NCI-H774 (cell line): ENCODE data around the gene B3GAT3.
"Not testable (repeated sequence)": the region's sequence is repeated elsewhere in the genome, so short reads cannot be mapped to it uniquely, and the experiment has no call there.

Source experiments
- DNase-seq: peaks from one replicate; lab custom pipeline; 2025; lab: John Stamatoyannopoulos, UW

B3GAT3 gene

GRCh38 chr11:62621567-62622470 lies at the start of gene B3GAT3:
Gene B3GAT3 (minus strand): TSS chr11:62621986. CDS start chr11:62621947, 39 bp downstream.
- DNase-seq, result peak; percentile 99

- no peak for DNase-seq
These were observed 49.4 kb upstream of the B3GAT3 start for GRCh38 chr11:62671236-62671607.

- no peak for DNase-seq
These were observed 47.8 kb upstream of the B3GAT3 start for GRCh38 chr11:62669420-62670161.

DNA sequence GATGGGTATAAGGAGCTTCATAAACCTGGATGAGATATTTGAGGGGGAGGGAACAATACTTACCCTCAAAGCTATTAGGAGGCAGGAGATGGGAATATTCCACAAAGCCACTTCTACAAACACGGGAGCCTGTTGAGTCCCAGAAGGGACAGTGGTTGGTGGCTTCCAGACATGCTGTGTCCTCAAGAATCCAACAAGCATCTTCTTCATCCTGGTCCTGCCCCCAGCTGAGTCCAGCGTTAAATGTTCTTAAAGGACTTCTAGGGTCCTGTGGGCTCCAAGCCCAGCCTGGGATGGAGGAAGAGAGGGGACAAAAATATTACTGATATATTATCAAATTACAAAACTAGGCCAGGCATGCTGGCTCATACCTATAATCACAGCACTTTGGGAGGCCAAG lies 45.7 kb upstream of the B3GAT3 start:
- no peak for DNase-seq

DNA sequence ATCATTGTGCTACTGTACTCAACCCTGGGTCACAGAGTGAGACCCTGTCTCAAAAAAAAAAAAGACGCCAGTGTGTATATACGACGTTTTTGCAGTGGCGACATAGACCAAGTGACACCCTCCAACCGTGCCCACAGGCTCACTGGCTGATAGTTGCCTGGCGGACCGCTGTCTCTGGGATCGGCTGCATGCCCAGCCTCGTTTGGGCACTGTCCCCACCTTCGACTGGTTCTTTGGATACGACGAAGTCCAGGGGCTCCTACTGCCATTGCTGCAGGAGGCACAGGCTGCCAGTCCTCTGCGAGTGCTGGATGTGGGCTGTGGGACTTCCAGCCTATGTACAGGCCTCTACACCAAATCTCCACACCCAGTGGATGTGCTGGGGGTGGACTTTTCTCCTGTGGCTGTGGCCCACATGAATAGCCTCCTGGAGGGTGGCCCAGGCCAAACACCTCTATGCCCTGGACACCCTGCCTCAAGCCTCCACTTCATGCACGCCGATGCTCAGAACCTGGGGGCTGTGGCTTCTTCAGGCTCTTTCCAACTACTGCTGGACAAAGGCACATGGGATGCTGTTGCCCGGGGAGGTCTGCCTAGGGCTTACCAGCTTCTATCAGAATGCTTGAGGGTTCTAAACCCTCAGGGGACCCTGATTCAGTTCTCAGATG lies 44.6 kb upstream of the B3GAT3 start:
- DNase-seq, result no peak

- peak; percentile 29 for DNase-seq
These were observed 43.9 kb upstream of the B3GAT3 start for GRCh38 chr11:62665599-62666258.

GRCh38 chr11:62665075-62665598 lies 43.4 kb upstream of the B3GAT3 start, which contains the start of the genes C11orf98 and CSKMT:
Gene C11orf98 (minus strand): TSS chr11:62665210. CDS start chr11:62665169, 41 bp downstream.
Gene CSKMT (plus strand): TSS chr11:62665312. CDS start chr11:62665880, 568 bp downstream.
- peak; percentile 93 for DNase-seq

DNA sequence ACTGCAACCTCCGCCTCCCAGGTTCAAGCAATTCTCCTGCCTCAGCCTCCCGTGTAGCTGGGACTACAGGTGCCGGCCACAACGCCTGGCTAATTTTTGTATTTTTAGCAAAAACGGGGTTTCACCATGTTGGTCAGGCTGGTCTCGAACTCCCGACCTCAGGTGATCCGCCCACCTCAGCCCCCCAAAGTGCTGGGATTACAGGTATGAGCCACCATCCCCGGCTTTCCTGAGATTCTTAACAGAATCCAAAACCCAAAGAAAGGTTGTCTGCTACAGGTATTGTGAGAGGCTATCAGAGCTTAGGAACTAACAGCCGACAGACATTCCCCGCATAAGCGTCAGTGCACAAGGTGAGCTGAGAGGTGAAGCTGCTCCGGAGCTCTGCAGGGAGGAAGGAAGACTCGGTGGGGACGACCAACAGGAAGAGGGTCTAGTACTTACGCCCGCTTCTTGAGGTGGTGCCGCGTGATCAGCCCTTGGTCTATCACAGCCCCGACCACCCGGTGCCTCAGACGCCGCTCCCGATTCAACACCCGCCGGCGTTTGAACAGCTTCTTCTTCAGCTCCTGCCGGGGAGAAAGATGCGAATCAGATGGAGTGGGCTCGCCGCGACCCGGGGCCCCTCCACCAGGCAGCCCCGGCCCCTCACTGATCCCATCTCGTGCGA lies 42.8 kb upstream of the B3GAT3 start:
- peak; percentile 65 for DNase-seq

DNA sequence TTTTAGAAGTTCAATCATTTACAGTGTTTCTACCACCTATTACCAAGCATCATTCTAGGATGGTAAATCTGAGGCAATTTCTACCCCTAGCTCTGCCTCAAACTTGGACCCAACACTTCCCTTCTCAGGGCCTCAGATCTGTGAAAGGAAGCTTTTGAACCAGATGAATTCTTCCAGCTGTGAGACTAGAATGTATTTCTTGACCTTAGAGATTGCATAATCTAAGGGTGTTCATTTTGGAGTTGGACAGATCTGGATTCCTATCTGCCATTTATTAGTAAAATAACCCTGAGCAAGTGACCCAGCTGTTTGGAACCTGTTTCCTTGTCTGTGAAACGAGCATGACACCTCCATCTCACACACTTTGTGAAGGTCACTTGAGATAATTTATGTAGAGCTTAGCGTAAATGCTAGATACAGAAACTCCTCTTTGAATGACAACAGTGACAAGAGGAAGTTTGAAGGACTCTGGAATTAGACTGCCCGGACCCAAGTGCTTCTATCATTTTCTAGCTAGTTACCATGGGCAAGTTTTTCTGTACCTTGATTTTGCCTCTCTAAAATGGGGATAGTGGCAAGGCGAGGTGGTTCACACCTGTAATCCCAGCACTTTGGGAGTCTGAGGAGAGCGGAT lies 35.1 kb upstream of the B3GAT3 start:
- DNase-seq, result no peak

DNA sequence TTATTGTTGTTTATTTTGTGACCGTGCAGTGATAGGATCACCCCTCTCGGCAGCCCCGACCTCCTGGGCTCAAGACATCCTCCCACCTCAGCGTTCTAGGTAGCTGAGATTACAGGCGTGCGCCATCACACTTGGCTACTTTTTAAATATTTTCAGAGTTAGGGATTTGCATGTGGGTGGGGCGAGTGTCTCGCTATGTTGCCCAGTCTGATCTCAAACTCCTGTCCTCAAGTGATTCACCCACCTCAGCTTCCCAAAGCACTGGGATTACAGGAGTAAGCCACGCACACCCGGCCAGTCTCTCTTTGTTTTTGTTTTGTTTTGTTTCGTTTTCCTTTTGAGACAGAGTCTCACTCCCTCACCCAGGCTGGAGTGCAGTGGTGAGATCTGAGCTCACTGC lies 32.5 kb upstream of the B3GAT3 start:
- no peak for DNase-seq

- DNase-seq, result no peak
These were observed 30.6 kb upstream of the B3GAT3 start for GRCh38 chr11:62652161-62653006.

GRCh38 chr11:62650283-62650682 lies 28.5 kb upstream of the B3GAT3 start:
- DNase-seq, result not testable (repeated sequence)

GRCh38 chr11:62649486-62649885 lies 27.7 kb upstream of the B3GAT3 start:
- no peak for DNase-seq

DNA sequence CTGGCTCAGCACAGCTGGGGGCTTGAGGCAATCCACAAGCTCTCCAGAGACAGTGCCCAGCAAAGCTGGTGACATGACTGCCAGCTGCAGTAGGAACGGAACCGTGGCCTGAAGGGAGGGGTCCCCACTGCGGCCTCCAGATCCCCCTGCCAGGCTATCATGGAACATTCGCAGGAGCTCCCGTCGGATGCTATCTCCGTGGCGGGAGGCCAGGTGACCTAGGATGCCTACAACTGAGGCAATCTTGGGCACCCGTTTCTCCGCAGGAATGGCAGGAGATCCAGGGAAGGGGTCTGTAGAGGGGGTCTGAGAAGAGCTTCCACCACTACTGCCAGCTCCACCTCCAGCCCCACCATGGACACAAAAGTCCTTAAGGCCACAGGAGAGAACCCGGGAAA lies 27.2 kb upstream of the B3GAT3 start:
- DNase-seq, result no peak

GRCh38 chr11:62648185-62648966 lies 26.6 kb upstream of the B3GAT3 start:
- DNase-seq, result no peak

DNA sequence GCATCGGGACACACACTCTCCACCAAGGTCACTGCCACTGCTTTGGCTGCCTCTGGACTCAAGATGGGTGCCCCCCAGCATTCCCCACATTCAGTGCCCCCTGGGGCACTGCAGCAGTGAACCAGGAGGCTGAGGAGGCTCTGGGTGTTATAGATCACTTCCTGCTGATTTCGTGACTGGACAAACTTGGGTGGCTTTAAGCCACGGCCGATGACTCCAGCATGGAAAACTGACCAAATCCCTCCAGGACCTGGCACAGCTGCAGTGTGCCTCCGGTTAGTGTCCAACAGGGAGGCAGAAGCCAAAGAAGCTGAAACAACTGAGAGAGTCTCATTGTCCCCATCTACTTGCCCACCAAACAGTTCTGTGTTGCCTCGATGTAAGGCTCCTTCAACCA lies 25.8 kb upstream of the B3GAT3 start:
- DNase-seq, result no peak

- DNase-seq, result no peak
These were observed 25.2 kb upstream of the B3GAT3 start for GRCh38 chr11:62646825-62647608.
